Keratinocyte (primary cell): ENCODE data around the gene CUTA. TPM values are rescaled to one million over a fixed set of nuclear protein-coding genes. Genes with fewer than 3 reads are reported as not detected.
A peak's percentile ranks its signal among the peaks of the same experiment; 100 is the strongest.

ENCODE experiments used
- DNase-seq: peaks from one replicate; pipeline ENCODE4 v3.0.0-alpha.2; 2011; ENCODE audit warnings: low read depth, missing footprints, low spot score
- FAIRE-seq: peaks from 2 replicates; lab custom pipeline; 2011; peaks lifted over from hg19 to GRCh38; lab: Jason Lieb, UNC
- H2AFZ ChIP-seq: 2 replicates; pipeline ENCODE4 v1.6.0; 2012; ENCODE audit warnings: low read length, control low read depth, inconsistent platforms; ENCODE audit not compliant: control insufficient read depth
- H3K27ac ChIP-seq: 2 replicates; pipeline ENCODE4 v1.5.1; 2011; ENCODE audit warnings: low read length; ENCODE audit not compliant: control insufficient read depth, insufficient read depth
- H3K27me3 ChIP-seq: 3 replicates; pipeline ENCODE4 v1.6.0; 2011; ENCODE audit warnings: low read length; ENCODE audit not compliant: control insufficient read depth, insufficient read depth; ENCODE audit errors: extremely low read depth
- H3K36me3 ChIP-seq, 2 experiments: 2 replicates in 1 of 2; 3 replicates in 1 of 2; pipeline ENCODE4 v1.5.1; 2011; ENCODE audit warnings: low read length in 2 of 2, mild to moderate bottlenecking in 1 of 2; ENCODE audit not compliant: control insufficient read depth in 2 of 2, insufficient read depth in 2 of 2; ENCODE audit errors: extremely low read depth in 1 of 2
- H3K4me1 ChIP-seq: 3 replicates; pipeline ENCODE4 v1.5.1; 2011; ENCODE audit warnings: low read length; ENCODE audit not compliant: control insufficient read depth, insufficient read depth; ENCODE audit errors: extremely low read depth
- H3K4me2 ChIP-seq: 3 replicates; pipeline ENCODE4 v1.6.0; 2011; ENCODE audit warnings: low read depth, low read length; ENCODE audit not compliant: control insufficient read depth, insufficient read depth; ENCODE audit errors: extremely low read depth
- H3K4me3 ChIP-seq, 3 experiments: fragments of 200-600 bp in 1 of 3; sonication (generic) in 1 of 3; 2 replicates in 2 of 3; 3 replicates in 1 of 3; pipeline ENCODE4 v1.5.1; 2011 to 2016; ENCODE audit warnings: low read length in 3 of 3, mild to moderate bottlenecking in 3 of 3, control low read depth in 2 of 3, inconsistent platforms in 1 of 3, low read depth in 1 of 3, mixed read lengths in 1 of 3, mixed run types in 1 of 3, moderate library complexity in 1 of 3; ENCODE audit not compliant: control insufficient read depth in 2 of 3, insufficient read depth in 2 of 3; ENCODE audit errors: extremely low read depth in 1 of 3
- H3K79me2 ChIP-seq: 2 replicates; pipeline ENCODE4 v1.6.0; 2012; ENCODE audit warnings: low read length; ENCODE audit not compliant: control insufficient read depth, insufficient read depth
- H3K9ac ChIP-seq: 3 replicates; pipeline ENCODE4 v1.6.0; 2011; ENCODE audit warnings: low read length; ENCODE audit not compliant: control insufficient read depth, insufficient read depth; ENCODE audit errors: extremely low read depth
- H3K9me1 ChIP-seq: 3 replicates; pipeline ENCODE4 v1.6.0; 2011; ENCODE audit warnings: low read length; ENCODE audit not compliant: control insufficient read depth, insufficient read depth; ENCODE audit errors: extremely low read depth
- H3K9me3 ChIP-seq: 2 replicates; pipeline ENCODE4 v1.5.1; 2012; ENCODE audit warnings: low read depth, low read length; ENCODE audit not compliant: control insufficient read depth
- H4K20me1 ChIP-seq: 3 replicates; pipeline ENCODE4 v1.6.0; 2011; ENCODE audit warnings: low read length; ENCODE audit not compliant: control insufficient read depth, insufficient read depth; ENCODE audit errors: extremely low read depth
- EZH2 ChIP-seq: IDR thresholded peaks from one replicate; pipeline ENCODE4 v1.6.1; 2012; ENCODE audit warnings: inconsistent platforms, mild to moderate bottlenecking, low read length, moderate library complexity
- dilution Hi-C: fragments of 300-500 bp; cut with MboI; formaldehyde crosslinking; loops from one replicate; pipeline ENCODE4 v1.7.0; 2020; ENCODE audit warnings: low sequenced_read_pairs; ENCODE audit not compliant: extremely low pct_ligation_motif_present
- polyA plus RNA-seq, 5 experiments: library from polyadenylated mRNA; depleted of rRNA in 3 of 5; stranded (reverse) in 3 of 5; stranded (forward) in 1 of 5; unstranded in 1 of 5; fragments of >200 nt; gene quantifications; 1 replicate in 1 of 5; 2 replicates in 3 of 5; 3 replicates in 1 of 5; pipeline versions ENCODE4 v1.2.1 to v1.2.3, GENCODE V29; 2011 to 2012; ENCODE audit warnings: missing spikeins in 2 of 5, low read depth in 1 of 5, low replicate concordance in 1 of 5
- TF ChIP-seq, protein P1 (sequence below), 3 experiments: IDR thresholded peaks in 1 of 3; conservative IDR thresholded peaks in 1 of 3; optimal IDR thresholded peaks in 1 of 3; 2 replicates in 2 of 3; 3 replicates in 1 of 3; pipeline versions ENCODE3 to v1.5.1; 2011; ENCODE audit warnings: low read length in 3 of 3, mild to moderate bottlenecking in 3 of 3, moderate library complexity in 2 of 3, control low read depth in 1 of 3, inconsistent platforms in 1 of 3; ENCODE audit not compliant: insufficient read depth in 2 of 3; ENCODE audit errors: extremely low read depth in 1 of 3

The CUTA gene
- polyA plus RNA-seq, 1 donor (not counting 4 experiments of a cell fraction or from before 2014, with no cell fraction given): 178 TPM

DNA sequence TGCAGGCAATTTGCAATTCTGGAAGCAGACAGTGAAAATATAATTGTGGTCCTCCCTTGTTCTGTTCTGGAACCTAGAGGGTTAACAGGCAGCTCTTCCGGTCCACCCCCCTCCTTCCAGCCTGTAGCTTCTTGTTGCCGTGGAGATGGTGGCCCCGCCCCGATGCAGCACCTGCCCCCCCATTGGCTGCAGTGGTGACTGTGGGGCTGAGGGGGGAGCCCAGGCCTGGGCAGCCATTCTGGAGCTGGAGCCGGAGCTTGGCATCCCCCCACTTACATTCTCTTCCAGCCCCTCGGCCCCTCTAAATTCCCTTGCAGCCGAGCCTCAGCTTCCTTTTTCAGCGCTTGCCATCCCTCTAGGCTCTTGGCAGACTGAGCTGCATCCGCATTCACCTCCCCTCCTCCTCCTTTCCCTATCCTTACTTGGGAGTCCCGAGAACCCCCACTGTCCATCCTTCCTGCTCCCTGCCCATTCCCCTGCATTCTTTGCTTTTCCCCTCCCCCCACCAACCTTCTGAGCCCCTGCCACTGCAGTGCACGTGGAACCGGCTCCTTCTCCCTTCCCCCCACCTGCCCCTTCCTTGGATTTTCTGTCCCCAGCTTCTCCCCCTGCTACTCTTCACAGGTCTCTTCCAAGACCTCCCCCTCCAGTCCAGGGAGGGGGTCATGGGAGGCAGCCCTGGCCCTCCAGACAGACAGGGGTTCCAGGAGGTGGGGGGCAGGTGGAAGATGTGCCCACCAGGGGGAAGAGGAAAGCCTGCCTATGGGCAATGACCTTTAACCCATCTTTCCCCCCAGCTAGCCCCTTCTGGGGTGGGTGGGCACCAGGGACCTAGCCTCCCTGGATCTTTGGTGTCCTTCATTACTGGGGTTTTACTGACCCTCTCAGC, 13.3 kb upstream of the CUTA start:
- Histone ChIP-seq H3K27ac (no peak overlapping the region), H2AFZ (no peak overlapping the region), H3K36me3 (no peaks in the 10 kb centered on the region), H3K4me1 (peaks cover 38% of the 10 kb centered on the region), H3K9me1 (no peaks in the 10 kb centered on the region), H4K20me1 (no peaks in the 10 kb centered on the region), H3K9me3 (no peaks in the 10 kb centered on the region), H3K9ac (no peak overlapping the region), H3K4me3 (no peak overlapping the region), H3K27me3 (no peaks in the 10 kb centered on the region), H3K4me2 (peak overlapping the region; percentile 43), H3K79me2 (peaks cover 6% of the 10 kb centered on the region)
- dilution Hi-C loops: no loop called here
- FAIRE-seq (no peak), DNase-seq (no peak)
- TF ChIP-seq, protein P1, sequence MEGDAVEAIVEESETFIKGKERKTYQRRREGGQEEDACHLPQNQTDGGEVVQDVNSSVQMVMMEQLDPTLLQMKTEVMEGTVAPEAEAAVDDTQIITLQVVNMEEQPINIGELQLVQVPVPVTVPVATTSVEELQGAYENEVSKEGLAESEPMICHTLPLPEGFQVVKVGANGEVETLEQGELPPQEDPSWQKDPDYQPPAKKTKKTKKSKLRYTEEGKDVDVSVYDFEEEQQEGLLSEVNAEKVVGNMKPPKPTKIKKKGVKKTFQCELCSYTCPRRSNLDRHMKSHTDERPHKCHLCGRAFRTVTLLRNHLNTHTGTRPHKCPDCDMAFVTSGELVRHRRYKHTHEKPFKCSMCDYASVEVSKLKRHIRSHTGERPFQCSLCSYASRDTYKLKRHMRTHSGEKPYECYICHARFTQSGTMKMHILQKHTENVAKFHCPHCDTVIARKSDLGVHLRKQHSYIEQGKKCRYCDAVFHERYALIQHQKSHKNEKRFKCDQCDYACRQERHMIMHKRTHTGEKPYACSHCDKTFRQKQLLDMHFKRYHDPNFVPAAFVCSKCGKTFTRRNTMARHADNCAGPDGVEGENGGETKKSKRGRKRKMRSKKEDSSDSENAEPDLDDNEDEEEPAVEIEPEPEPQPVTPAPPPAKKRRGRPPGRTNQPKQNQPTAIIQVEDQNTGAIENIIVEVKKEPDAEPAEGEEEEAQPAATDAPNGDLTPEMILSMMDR (optimal IDR thresholded peaks at IDR 0.05 in 1 of 3, IDR thresholded peaks at IDR 0.05 in 1 of 3, conservative IDR thresholded peaks at IDR 0.05 in 1 of 3; ENCODE audit: extremely low read depth in 1 of 3, insufficient read depth in 2 of 3, low read length in 3 of 3): no peak
- TF ChIP-seq EZH2: no peak

DNA sequence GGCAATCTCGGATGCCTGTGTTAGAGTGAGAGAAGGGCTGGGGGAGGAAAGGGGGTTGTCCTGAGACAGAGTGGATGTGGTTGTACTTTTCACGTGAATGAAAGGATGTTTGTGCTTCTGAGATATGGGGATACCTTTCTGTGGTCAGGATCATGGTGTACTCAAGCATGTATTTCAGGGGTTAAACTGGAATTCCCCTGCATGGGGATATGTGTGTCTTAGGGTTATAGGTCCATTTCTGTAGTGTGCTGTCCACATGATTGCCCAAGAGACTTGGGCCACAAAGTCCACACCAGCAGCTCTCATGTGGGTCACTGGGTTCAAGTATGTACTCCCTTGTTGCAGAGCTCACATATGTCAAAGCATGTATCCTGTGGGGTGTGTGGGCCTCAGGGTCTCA, 12.4 kb upstream of the CUTA start:
- no peak overlapping the region for H2AFZ ChIP-seq
- no peaks in the 10 kb centered on the region for H4K20me1 ChIP-seq
- peaks cover 6% of the 10 kb centered on the region for H3K79me2 ChIP-seq
- no peaks in the 10 kb centered on the region for H3K36me3 ChIP-seq
- no peak overlapping the region for H3K4me3 ChIP-seq
- dilution Hi-C loops: no loop called here
- no peak overlapping the region for H3K9ac ChIP-seq
- no peak for TF ChIP-seq EZH2
- TF ChIP-seq, protein P1 (optimal IDR thresholded peaks at IDR 0.05 in 1 of 3, IDR thresholded peaks at IDR 0.05 in 1 of 3, conservative IDR thresholded peaks at IDR 0.05 in 1 of 3; ENCODE audit: extremely low read depth in 1 of 3, insufficient read depth in 2 of 3, low read length in 3 of 3): no peak
- H3K9me3 ChIP-seq: no peaks in the 10 kb centered on the region
- DNase-seq (no peak), FAIRE-seq (no peak)
- peaks cover 38% of the 10 kb centered on the region for H3K4me1 ChIP-seq
- H3K9me1 ChIP-seq: no peaks in the 10 kb centered on the region
- no peak overlapping the region for H3K4me2 ChIP-seq
- H3K27ac ChIP-seq: no peak overlapping the region
- no peaks in the 10 kb centered on the region for H3K27me3 ChIP-seq
